HTR-8/SVneo (cell line): ENCODE measurements around the gene SHB.

Source experiments
- DNase-seq: peaks from one replicate; pipeline ENCODE4 v3.0.0; 2011; ENCODE audit warnings: low spot score, mixed read lengths; ENCODE audit not compliant: insufficient read length
- FAIRE-seq: peaks from 2 replicates; lab custom pipeline; 2011; peaks lifted over from hg19 to GRCh38; lab: Jason Lieb, UNC

Gene SHB

DNA sequence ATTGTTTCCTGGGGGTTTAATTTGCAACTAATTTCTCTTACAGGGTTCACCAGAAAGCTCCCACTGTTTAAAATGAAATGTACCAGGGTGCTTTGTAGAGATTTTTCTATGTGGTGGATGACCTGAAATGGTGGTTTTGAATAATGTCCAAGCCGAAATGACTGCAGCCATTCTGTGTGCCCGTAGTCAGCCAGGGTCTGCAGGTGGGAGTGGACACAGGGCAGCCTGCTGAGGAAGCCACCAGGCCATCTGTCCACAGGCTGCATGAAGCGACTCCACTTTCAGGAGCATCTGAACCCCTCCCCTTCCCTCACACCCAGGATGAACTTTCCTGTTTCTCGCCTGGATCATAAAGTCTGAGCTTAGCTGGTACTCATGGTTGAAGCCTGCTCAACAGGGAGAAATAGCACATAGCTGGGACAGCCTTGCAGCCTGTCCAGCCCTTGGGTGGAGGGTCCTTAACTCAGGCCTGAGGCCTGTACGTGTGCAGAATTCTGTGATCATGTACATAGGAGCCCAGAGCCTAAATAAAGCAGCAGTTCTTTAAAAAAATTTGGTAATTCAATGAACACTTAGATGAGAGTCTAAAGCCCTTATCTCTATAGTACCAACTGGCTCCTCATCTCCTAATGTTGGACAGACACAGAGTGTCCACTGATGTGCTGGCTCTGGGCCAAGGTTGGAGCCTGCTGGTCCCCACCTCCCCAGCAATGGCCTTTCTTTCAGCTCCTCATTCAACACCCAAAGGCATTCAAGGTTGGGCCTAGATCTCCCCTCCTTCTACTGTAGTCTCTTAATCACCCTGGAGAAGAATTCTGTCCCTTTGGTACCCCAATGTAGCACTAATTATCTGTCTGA, 72.8 kb downstream of the SHB start:
- FAIRE-seq: no peak
- DNase-seq: no peak

DNA sequence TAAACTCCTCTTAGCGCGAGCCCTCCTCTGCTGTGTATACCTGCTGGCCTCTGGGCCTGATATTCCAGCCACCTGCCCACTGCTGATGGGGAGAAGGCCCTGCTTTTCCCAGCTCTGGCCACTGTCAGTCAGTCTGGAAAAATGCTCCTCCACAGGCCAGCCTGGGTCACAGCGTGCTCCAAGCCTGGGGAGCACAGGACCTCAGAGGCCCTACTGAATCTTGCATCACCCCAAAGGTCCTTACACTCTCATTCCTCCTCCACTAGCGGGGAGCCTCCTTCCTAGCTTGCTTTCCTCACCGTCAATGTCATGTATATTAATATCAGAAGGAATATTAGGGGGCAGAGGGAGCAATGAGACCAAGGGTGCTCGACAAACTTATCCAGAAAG, 73.7 kb downstream of the SHB start:
- no peak for FAIRE-seq
- DNase-seq: no peak

DNA sequence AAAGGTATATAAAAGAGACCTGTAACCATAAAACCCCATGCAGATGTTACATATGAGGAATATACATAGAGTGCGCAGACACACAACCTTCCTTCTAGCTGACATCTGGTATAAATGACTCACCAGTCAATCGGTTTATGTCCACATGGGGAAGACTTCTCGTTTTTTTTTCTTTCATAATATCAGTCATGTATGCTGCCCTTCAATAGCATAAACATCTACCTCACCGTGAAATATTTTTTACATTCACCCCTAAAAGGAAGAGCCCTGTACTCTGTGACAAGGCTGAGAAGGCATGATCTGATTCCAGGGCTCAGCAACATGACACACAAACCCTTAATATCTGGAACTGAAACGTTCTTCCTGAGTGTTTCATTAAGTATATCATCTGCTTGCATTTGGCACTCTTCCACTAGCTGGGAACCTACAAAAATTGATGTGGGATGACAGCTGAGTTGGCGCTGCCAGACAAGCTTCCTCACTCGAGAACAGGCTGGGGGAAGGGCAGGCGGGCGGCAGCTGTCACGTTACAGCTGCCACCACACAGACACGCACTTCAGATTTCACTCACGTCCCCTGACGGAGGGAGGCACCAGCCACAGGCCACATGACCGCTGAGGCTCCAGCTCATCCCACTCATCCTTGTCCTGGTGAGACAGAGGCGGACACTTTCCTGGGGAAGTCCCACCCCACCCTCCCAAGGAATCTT, 74.2 kb downstream of the SHB start:
- DNase-seq: peak; percentile 48
- no peak for FAIRE-seq

DNA sequence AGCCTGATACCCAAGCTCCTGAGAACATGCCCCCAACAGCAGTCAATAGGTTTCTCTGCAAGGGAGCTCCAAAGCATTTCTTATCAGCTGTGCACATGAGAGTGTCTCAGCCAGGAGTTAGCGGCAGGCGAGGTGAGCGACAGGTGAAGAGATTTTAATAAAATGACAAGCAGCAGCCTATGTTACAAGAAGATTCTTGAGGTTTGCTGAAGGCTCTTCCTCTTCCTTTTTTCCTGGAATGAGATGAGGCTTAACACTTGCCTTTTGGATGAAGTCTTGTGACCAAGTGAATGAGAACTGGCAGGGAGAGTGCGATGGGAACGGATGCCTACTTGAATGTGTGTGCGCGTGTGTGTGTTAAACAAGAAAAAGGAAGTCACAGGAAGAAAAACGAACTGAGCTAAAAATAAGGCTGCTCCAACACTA, 76.1 kb downstream of the SHB start:
- no peak for DNase-seq
- no peak for FAIRE-seq

DNA sequence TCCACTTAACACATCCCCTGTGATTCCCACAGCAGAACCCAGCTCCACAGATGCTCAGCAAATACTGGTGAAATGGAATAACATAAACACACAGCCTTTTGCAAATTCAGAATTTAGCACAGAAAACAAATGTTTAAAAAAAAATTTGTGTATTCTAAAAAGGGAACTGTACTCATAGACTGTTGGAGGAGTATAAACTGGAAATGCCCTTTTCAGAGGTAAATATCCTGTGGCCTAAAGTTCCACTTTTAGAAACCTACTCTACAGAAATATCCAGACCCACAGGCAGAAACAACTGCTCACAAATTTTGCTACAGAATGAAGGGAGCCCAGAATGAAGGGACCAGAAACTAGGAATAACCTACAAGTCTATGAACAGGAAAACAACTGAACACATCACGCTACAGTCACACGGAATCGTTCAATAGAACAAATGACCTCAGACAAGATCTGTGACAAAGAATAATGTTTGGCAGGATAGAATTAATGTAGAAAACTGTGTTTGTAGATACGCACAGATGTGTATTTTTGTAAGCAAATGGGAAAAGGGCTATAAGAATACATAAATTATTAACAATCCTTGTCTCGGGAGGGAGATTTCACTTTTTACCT, 78.5 kb downstream of the SHB start:
- FAIRE-seq (no peak), DNase-seq (no peak)

DNA sequence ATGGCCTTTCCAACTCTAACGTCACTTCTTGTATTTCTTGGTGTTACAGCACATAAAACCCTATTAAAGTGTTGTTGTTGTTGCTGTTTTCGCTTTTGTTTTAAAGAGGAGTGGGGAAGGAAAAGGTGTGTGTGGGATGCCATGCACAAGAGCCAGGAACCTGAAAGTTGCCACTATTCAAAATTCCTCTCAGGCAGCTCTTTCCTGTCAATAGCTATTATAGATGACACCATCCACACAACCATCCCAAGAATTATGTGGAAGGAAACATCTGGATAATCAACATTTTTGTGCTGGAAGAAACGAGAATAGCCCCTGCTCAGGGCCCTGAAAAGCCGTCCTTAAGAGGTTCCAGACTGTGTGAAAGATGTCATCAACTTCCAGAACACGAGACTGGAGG, 79.3 kb downstream of the SHB start:
- no peak for FAIRE-seq

DNA sequence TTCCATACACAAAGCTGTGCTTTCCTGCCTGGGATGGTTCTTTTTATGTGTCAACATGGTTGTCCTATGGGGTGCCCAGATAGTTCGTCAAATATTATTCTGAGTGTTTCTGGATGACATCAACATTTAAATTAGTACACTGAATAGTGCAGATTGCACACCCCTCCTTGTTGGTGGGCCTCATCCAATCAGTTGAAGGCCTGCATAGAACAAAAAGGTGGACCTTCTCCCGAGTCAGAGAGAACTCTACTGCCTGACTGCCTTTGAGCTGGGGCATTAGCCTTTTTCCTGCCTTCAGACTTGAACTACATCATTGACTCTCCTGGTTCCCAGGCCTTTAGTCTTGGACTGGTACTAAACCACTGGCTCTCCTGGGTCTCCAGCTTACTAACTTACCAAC, 80.4 kb downstream of the SHB start:
- DNase-seq (no peak), FAIRE-seq (no peak)

More for the DNA sequence above, 79.3 kb downstream of the SHB start:
- no peak for DNase-seq

DNA sequence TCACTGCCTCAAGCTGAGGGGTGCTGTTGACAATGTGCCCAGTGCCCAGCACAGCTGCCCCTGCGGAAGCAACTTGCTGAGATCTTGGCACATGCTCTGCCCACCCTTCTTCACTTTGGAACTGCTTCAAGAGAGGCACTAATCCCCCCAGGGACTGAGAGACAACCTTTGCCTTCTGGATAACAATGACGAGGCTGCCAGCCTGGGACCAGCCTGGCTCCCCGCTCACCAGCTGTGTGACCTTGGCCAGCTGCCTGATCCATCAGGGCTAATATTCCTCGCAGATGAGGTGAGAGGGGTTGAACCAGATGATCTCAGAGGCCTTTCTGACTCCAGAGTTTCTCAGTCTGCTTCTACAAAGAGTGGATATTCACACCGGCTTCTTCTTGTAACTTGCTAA, 81.0 kb downstream of the SHB start:
- no peak for FAIRE-seq
- DNase-seq: no peak

DNA sequence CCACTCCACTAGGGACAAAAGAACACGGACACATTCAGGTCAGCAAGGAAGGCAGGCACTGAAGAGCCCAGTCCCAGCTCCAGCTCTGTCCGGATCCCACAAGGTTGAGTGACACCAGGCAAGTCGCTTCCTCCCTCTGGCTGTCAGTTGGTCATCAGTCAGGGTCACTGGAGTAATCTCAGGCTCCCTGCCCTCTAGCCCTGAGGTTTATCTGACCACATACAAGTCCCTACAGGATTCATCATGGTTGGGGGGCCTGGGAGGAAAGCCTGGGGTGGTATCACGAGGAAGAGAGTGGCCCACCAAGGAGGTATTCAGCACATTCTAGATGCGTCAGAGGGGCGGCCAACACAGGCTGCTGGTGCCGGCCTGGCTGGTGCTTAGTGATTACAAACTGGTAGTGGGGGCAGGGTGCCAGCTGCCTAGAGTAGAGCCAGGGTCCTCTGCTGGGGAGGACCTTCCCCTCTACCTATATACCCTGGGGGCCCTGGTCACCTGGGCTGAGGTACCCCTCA, 81.5 kb downstream of the SHB start:
- FAIRE-seq (no peak), DNase-seq (no peak)

DNA sequence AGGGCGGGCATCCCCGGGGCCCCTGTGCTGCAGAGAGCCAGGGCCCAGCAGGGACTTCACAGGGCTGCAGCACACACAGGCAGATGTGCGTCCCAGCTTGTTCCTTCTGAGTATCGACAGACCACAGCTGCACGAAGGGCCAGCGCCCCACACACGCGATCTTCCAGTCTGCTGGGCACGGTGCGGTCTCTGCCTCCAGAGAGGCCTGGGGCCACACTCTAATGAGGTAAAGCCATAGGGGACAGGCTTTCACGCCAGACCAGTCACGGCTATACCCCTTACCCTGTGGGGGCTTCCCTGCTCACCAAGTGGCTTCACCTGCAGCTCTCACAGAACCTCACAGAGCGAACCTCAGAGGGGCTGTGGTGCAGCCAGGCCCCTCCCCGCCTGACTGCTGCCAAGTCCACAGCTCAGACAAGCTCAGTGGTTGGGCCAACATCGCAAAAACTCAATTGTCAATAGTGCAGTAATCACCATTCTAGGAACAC, 82.2 kb downstream of the SHB start:
- no peak for DNase-seq
- no peak for FAIRE-seq

DNA sequence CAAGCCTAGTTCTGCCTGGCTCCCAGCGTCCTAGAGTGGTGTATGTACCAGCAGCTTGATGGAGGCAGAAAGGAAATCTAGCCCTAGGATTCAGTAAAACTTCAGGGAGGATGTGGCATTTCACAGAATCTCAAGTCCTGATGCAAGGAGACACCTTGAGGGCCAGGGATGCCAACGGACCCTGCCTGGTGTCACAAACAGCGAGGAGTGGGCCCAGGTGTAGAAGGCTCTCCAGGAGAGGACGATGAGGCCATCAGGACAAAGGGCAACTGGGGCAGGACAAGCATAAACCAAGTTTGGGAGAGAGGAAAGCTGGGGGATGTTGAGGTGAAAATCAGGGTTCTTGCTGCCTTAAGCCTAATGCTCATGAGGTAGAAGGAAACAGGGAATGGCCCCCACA, 83.0 kb downstream of the SHB start:
- FAIRE-seq: no peak

DNA sequence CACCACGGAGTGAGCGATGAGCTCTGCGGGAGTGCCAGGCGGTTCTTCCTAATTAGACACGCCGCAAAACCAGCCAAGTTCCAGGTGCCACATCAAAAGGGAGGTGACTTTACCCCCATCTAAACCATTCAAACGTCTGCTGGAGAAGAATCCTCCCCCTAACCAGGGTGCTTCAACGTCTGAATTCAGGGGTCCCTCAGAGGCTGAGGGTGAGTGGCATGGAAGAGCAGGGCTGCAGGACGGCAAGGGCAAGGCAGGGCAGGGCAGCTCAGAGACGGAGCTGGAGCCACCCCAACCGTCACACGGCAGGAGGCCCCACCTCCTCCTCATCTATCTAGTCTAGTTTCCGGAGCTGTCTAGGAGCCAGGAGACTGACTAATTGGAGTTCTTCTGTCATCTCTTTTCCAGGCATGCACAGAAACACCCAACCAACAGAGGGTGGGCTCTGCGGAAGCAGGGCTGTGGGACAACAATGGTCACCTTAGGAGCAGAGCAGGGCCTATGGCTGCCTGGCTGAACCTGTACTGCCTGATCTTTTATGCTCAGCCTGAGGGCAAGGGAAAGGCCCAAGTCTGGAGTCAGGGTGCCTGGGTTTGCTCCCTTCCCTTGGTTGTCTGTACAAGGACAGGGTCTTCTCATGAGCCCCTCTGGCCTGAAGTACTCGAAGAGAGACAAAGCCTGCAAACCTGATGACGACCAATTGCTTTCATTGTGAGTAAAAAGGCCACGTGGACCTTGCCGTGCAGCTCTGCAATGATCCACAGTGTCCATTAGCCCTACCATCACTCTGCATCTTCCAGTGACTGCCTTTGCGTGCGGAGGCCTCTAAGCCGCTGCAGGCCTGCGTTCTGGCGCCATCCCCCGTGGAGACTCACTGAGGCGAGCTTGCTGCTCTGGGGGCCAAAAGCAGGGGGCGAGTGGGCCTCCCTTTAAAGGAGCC, 84.1 kb downstream of the SHB start:
- DNase-seq: peak; percentile 53
- FAIRE-seq: no peak

More for the DNA sequence above, 83.0 kb downstream of the SHB start:
- DNase-seq: no peak

DNA sequence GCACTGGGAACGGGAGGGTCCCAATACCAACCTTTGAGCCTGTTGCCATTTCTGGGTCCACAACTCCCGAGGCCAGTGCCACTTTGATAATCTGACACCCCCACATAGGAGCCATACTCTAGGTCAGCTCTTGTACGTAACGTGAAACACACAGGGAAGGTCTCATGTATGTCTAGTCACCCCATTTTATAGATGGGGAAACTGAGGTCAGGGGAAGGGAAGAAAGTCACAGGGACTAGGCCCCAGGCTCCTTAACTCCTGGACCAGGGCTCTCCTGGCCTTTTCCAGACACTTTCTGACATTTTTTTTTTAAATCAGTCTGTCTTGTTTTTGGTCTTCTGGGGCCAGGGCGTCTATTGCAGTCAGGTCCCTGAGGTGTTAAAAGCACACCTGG, 84.8 kb downstream of the SHB start:
- DNase-seq (no peak), FAIRE-seq (no peak)

DNA sequence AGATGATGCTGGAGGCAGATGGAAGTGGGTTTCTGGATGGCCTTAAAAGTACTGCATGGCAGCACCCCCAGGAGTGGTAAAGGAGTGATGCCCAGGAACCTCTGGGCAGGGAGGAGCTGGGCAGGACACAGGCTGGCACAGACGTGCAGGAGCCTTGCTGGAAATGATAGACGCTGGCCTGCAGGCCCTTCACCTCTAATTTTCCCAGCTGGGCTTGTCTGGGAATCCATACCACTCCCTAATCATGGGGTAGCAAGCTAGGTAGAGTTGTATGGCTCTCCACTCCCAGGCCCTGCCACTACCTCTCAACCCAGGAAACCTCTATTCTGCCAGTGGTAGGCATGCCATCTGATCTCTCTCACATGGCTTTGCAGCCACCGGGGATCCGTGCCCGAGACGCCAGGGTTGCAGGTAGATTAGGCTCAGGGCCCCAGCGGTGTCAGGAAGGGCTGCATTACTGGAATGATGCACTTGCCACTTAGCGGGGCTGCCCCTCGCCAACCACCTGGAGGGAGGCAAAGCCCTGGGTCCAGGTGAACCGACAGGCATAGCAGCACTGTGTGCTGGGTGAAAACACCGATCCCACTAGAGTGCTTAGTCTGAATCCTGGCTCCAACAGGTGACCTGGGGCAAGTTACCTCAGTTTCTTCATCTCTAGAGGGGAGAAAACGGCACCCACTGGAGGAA, 85.5 kb downstream of the SHB start:
- FAIRE-seq: no peak

DNA sequence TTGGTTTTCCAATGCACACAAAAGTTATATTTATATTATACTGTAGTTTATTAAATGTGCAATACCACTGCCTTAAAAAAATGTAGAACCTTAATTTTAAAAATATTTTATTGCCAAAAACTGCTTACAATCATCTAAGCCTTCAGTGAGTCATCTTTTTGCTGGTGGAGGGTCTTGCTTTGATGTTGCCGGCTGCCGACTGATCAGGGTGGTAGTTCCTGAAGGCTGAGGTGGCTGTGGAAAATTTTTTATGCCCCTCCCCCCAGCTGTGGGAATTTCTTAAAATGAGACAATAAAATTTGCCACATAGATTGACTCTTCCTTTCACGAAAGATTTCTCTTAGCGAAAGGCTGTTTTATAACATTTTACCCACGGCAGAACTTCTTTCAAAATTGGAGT, 89.2 kb downstream of the SHB start:
- no peak for DNase-seq
- FAIRE-seq: no peak

More for the DNA sequence above, 85.5 kb downstream of the SHB start:
- DNase-seq: no peak

DNA sequence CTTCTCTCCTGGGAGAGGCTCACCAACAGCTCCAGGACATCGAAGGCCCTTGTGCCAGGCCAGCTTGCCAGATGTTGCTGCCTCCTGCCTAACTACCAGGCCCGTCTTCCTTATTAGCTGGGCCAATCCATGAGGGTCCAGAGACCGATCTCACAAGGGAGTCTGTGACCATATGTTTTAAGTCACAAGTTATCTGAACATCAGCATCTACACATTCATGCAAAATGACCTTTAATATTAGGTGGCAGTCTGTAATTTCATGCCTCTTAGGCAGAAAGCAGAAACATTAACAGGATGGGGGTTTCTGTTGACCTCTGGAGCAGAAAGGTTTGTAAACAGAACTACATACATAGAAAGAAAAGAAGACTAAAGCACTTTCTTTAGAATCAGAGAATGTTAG, 90.0 kb downstream of the SHB start:
- FAIRE-seq: no peak
- DNase-seq: no peak

DNA sequence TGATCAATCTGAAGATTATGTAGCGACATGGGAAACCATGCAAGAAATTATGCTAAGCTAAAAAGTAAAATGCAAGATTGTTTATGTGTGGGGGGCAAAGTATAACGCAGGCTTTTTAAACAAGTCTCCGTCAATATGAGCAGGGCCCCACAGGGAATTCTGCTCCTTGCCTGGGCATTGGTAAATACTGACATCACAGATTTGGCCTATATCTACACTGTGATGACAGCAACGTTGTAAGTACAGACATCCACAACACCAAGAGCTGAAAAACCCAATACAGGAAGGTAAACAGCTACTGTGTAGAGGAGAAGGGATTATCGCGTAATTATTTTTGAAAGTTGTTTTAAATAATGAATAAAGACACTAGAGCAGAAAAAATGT, 90.6 kb downstream of the SHB start:
- FAIRE-seq (no peak), DNase-seq (no peak)

DNA sequence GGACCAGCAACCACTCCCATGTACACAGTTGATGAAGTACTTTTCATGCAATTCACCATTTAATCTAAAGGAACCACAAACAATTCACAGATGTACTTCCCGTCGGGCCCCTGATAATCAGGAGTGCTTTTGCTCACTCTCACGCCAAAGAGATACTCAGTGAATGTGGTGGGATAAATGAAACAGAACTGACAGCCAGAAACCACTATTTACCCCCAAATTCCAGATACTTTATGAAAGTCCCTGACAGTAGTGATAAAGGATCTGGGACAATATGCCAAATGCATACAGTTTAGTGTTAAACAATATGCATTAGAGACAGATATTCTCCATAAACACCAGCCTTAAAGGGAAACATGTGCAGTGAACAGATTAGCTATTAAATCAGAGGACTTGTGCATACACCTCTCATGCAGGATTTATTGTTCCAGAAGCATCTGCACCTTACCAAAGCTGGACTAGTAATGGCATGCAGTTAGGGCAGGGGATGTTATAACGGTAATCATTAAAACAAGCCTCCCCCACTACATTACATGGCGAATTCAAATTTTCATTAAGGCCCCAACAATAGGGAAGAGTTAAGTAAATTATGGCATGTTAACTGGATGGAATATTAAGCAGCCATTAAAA, 91.1 kb downstream of the SHB start:
- DNase-seq: no peak
- FAIRE-seq: no peak
